Measurements from ENCODE around the gene AP3M1.
"Not testable (repeated sequence)": the region's sequence is repeated elsewhere in the genome, so short reads cannot be mapped to it uniquely, and the experiment has no call there.

AP3M1 gene

GRCh38 chr10:74150204-74150989 is at the start of gene AP3M1:
AP3M1 (minus strand) TSS chr10:74150828; CDS start chr10:74138379, 12,449 bp downstream.
- peak; percentile 90 for DNase-seq

- DNase-seq, result no peak
These were observed 48.7 kb upstream of the AP3M1 start for GRCh38 chr10:74199315-74199714.

GRCh38 chr10:74194999-74195398 is 44.4 kb upstream of the AP3M1 start:
- DNase-seq, result no peak

GRCh38 chr10:74194545-74194944 is 43.9 kb upstream of the AP3M1 start:
- no peak for DNase-seq

GRCh38 chr10:74190494-74190893 is 39.9 kb upstream of the AP3M1 start:
- no peak for DNase-seq

- no peak for DNase-seq
These were observed 39.4 kb upstream of the AP3M1 start for GRCh38 chr10:74189999-74190421.

GRCh38 chr10:74188617-74189016 is 38.0 kb upstream of the AP3M1 start:
- not testable (repeated sequence) for DNase-seq

GRCh38 chr10:74187237-74187636 is 36.6 kb upstream of the AP3M1 start:
- no peak for DNase-seq

GRCh38 chr10:74186678-74187077 is 36.0 kb upstream of the AP3M1 start:
- DNase-seq, result no peak

GRCh38 chr10:74179111-74179710 is 28.6 kb upstream of the AP3M1 start:
- DNase-seq, result no peak

GRCh38 chr10:74178042-74178791 is 27.6 kb upstream of the AP3M1 start:
- DNase-seq, result no peak

- DNase-seq, result peak; percentile 56
These were observed 26.6 kb upstream of the AP3M1 start for GRCh38 chr10:74177140-74177677.

- peak; percentile 96 for DNase-seq
These were observed 25.9 kb upstream of the AP3M1 start for GRCh38 chr10:74176380-74177139.

GRCh38 chr10:74175510-74176379 is 25.1 kb upstream of the AP3M1 start:
- DNase-seq, result no peak

GRCh38 chr10:74174521-74174920 is 23.9 kb upstream of the AP3M1 start:
- DNase-seq, result no peak

GRCh38 chr10:74171625-74172024 is 21.0 kb upstream of the AP3M1 start:
- no peak for DNase-seq

GRCh38 chr10:74167443-74167842 is 16.8 kb upstream of the AP3M1 start:
- no peak for DNase-seq

- no peak for DNase-seq
These were observed 14.9 kb upstream of the AP3M1 start for GRCh38 chr10:74165530-74165901.

- no peak for DNase-seq
These were observed 14.3 kb upstream of the AP3M1 start for GRCh38 chr10:74164716-74165529.

GRCh38 chr10:74163319-74164068 is 12.9 kb upstream of the AP3M1 start:
- DNase-seq, result no peak

Measured in femur (tissue), 1 donor.